Esophagus squamous epithelium (tissue), 4 donors: ENCODE data around the gene SMIM14.

Source experiments
- POLR2A ChIP-seq, 4 donors: fragments of 450-650 bp; IDR thresholded peaks; one replicate each; pipeline ENCODE4 v1.6.1; 2017; ENCODE audit warnings: antibody characterized with exemption in 4 of 4, mild to moderate bottlenecking in 4 of 4, moderate library complexity in 3 of 4
- TF ChIP-seq, protein P1 (sequence below), 6 experiments: fragments of 450-650 bp in 4 of 6; fragments of 200-600 bp in 2 of 6; sonication (generic) in 2 of 6; IDR thresholded peaks; one replicate each; pipeline ENCODE4 v1.5.1; 2016 to 2019; ENCODE audit warnings: antibody characterized with exemption in 6 of 6, mild to moderate bottlenecking in 4 of 6, moderate library complexity in 4 of 6

DNA sequence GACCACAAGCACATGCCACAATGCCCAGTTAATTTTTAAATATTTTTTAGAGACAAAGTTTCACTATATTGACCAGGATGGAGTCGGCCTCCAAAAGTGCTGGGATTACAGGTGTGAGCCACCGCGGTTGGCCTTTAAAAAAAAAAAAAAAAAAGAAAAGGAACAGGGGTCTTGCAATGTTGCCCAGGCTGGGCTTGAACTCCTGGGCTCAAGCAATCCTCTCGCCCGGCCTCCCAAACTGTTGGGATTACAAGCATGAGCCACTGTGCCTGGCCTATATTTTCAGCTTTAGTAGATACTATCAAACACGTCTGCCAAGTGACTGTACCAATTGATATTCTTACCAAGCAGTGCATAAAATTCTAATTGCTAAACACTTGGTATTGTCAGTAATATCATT lies 120.2 kb downstream of the SMIM14 start:
- no peak for TF ChIP-seq POLR2A (IDR thresholded peaks at IDR 0.05)
- TF ChIP-seq, protein P1, sequence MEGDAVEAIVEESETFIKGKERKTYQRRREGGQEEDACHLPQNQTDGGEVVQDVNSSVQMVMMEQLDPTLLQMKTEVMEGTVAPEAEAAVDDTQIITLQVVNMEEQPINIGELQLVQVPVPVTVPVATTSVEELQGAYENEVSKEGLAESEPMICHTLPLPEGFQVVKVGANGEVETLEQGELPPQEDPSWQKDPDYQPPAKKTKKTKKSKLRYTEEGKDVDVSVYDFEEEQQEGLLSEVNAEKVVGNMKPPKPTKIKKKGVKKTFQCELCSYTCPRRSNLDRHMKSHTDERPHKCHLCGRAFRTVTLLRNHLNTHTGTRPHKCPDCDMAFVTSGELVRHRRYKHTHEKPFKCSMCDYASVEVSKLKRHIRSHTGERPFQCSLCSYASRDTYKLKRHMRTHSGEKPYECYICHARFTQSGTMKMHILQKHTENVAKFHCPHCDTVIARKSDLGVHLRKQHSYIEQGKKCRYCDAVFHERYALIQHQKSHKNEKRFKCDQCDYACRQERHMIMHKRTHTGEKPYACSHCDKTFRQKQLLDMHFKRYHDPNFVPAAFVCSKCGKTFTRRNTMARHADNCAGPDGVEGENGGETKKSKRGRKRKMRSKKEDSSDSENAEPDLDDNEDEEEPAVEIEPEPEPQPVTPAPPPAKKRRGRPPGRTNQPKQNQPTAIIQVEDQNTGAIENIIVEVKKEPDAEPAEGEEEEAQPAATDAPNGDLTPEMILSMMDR (IDR thresholded peaks at IDR 0.05): no peak
